K562 (cell line): Measurements from ENCODE around the gene NUDT22. TPM values are rescaled to one million over a fixed set of nuclear protein-coding genes. Genes with fewer than 3 reads are reported as not detected.
A peak's percentile ranks its signal among the peaks of the same experiment; 100 is the strongest.

ENCODE experiments used
- ATF6 ChIP-seq: sonication (generic); formaldehyde crosslinking; IDR thresholded peaks from 2 replicates; pipeline ENCODE4 v1.4.0; 2020; ENCODE audit warnings: mild to moderate bottlenecking, missing genetic modification reagents
- GABPA ChIP-seq: fragments of 200-800 bp; sonication (Bioruptor generic); conservative IDR thresholded peaks from 2 replicates; pipeline ENCODE4 v1.6.1; 2016; ENCODE audit warnings: low read depth, missing genetic modification characterization, missing compliant biosample characterization
- MAZ ChIP-seq, 2 experiments: fragments of 450-650 bp in 1 of 2; sonication (generic) in 1 of 2; formaldehyde crosslinking; IDR thresholded peaks in 1 of 2; conservative IDR thresholded peaks in 1 of 2; 2 replicates each; pipeline versions ENCODE4 v1.4.0 to v1.5.0; 2020; ENCODE audit warnings: mild to moderate bottlenecking in 1 of 2, missing genetic modification reagents in 1 of 2
- MIER1 ChIP-seq: fragments of 450-650 bp; IDR thresholded peaks from 2 replicates; pipeline ENCODE4 v1.6.1; 2016; ENCODE audit warnings: antibody characterized with exemption, mild to moderate bottlenecking, low read depth
- TCF7 ChIP-seq: sonication (generic); IDR thresholded peaks from 2 replicates; pipeline ENCODE4 v1.6.1; 2016; ENCODE audit warnings: antibody characterized with exemption, borderline replicate concordance
- VEZF1 ChIP-seq: fragments of 200-800 bp; sonication (Bioruptor generic); IDR thresholded peaks from 2 replicates; pipeline ENCODE4 v1.6.1; 2017; ENCODE audit warnings: missing genetic modification characterization, missing compliant biosample characterization
- ZBTB11 ChIP-seq, 3 experiments: fragments of 200-800 bp in 1 of 3; fragments of 250-450 bp in 1 of 3; fragments of 450-650 bp in 1 of 3; sonication (Bioruptor Pico) in 1 of 3; sonication (Bioruptor generic) in 1 of 3; formaldehyde crosslinking in 1 of 3; IDR thresholded peaks; 2 replicates each; pipeline versions ENCODE4 v1.6.1 to v1.8.0; 2016 to 2022; ENCODE audit warnings: mild to moderate bottlenecking in 2 of 3, missing genetic modification characterization in 2 of 3, missing compliant biosample characterization in 1 of 3, moderate library complexity in 1 of 3
- ZNF347 ChIP-seq: fragments of 450-650 bp; formaldehyde crosslinking; IDR thresholded peaks from 2 replicates; pipeline ENCODE4 v1.4.0; 2020; ENCODE audit warnings: low read depth, mild to moderate bottlenecking, moderate library complexity
- ZNF740 ChIP-seq, 3 experiments: fragments of 200-800 bp in 1 of 3; sonication (Bioruptor generic) in 1 of 3; sonication (generic) in 1 of 3; formaldehyde crosslinking in 1 of 3; IDR thresholded peaks; 2 replicates each; pipeline versions ENCODE4 v1.6.1 to v1.8.0; 2016 to 2022; ENCODE audit warnings: mild to moderate bottlenecking in 2 of 3, missing compliant biosample characterization in 2 of 3, missing genetic modification characterization in 2 of 3, missing genetic modification reagents in 1 of 3
- polyA plus RNA-seq, 8 experiments: library from polyadenylated mRNA; depleted of rRNA in 4 of 8; stranded (reverse) in 5 of 8; unstranded in 3 of 8; fragments of >200 nt; fragmentation: Nextera tagmentation in 2 of 8; fragmentation: Illumina TruSeq in 1 of 8; extraction: Ambion mirVana in 2 of 8; extraction: Trizol in 1 of 8; gene quantifications; 2 replicates each; pipeline versions ENCODE4 v1.2.1 to v1.2.3, GENCODE V29; 2011 to 2014; ENCODE audit warnings: inconsistent platforms in 1 of 8, missing spikeins in 1 of 8
- total RNA-seq, 7 experiments: library from RNA; depleted of rRNA in 6 of 7; stranded (reverse); fragments of >200 nt in 6 of 7; fragmentation: Illumina TruSeq in 2 of 7; extraction: Trizol in 2 of 7; gene quantifications; 2 replicates each; pipeline versions ENCODE4 v1.2.1 to v1.2.3, GENCODE V29; 2011 to 2021; ENCODE audit warnings: low replicate concordance in 1 of 7

NUDT22 gene
- total and polyA plus RNA-seq, 9 of the 15 experiments (the other 6 are each of a cell fraction or from before 2014, with no cell fraction given), result 6.3 to 92.6 (median 37.4) TPM

GRCh38 chr11:64233913-64234586 lies 8.0 kb downstream of the NUDT22 start, which contains the start of gene VEGFB (continued):
- TF ChIP-seq ZBTB11 (CRISPR knock-in tag; IDR thresholded peaks at IDR 0.05), result 0 out of 6 replicates have a peak, but pooled peaks of 1 of the 3 experiments have one; percentile 25
- no peak for TF ChIP-seq ZNF347 (CRISPR knock-in tag)
- peak; percentile 94 for TF ChIP-seq VEZF1 (CRISPR knock-in tag)
- TF ChIP-seq MIER1, result no peak
- peak; percentile 23 to 71; a peak in 2 of 4 replicates for TF ChIP-seq MAZ (CRISPR knock-in tag; conservative IDR thresholded peaks at IDR 0.05 in 1 of 2, IDR thresholded peaks at IDR 0.05 in 1 of 2)
- TF ChIP-seq GABPA (tag), result no peak; the same call in 1 of the 2 replicates
- TF ChIP-seq ATF6, result no peak
- TF ChIP-seq ZNF740 (CRISPR knock-in tag; IDR thresholded peaks at IDR 0.05), result peak; percentile 40; the same call in 1 of the 2 replicates
- peak in 1 of 2 experiments; percentile 87; a peak in 2 of 4 replicates for TF ChIP-seq ZNF740 (tag; IDR thresholded peaks at IDR 0.05)
- no peak for TF ChIP-seq TCF7
